ENCODE results near the gene CHCT1.
"Not testable (repeated sequence)": the region's sequence is repeated elsewhere in the genome, so short reads cannot be mapped to it uniquely, and the experiment has no call there.

The CHCT1 gene

GRCh38 chr17:60422162-60422665 is at the start of gene CHCT1:
TSS of gene CHCT1 (plus strand) at chr17:60422489. CDS start at chr17:60422593, 104 bp downstream.
- no peak for DNase-seq

- no peak for DNase-seq
Measured at GRCh38 chr17:60372790-60373483, 49.4 kb upstream of the CHCT1 start.

GRCh38 chr17:60378187-60378586 is 44.1 kb upstream of the CHCT1 start:
- not testable (repeated sequence) for DNase-seq

GRCh38 chr17:60379461-60379860 is 42.8 kb upstream of the CHCT1 start:
- peak; percentile 41 for DNase-seq

- peak; percentile 39 for DNase-seq
Measured at GRCh38 chr17:60381958-60382357, 40.3 kb upstream of the CHCT1 start.

GRCh38 chr17:60383379-60383778 is 38.9 kb upstream of the CHCT1 start:
- no peak for DNase-seq

- DNase-seq, result not testable (repeated sequence)
Measured at GRCh38 chr17:60384921-60385320, 37.4 kb upstream of the CHCT1 start.

GRCh38 chr17:60386147-60387058 is 35.9 kb upstream of the CHCT1 start:
- DNase-seq, result no peak

- DNase-seq, result no peak
Measured at GRCh38 chr17:60387666-60388065, 34.6 kb upstream of the CHCT1 start.

GRCh38 chr17:60388742-60389141 is 33.5 kb upstream of the CHCT1 start:
- DNase-seq, result no peak

- DNase-seq, result no peak
Measured at GRCh38 chr17:60390186-60390585, 32.1 kb upstream of the CHCT1 start.

GRCh38 chr17:60390925-60391470 is 31.3 kb upstream of the CHCT1 start:
- peak; percentile 27 for DNase-seq

GRCh38 chr17:60391471-60392041 is 30.7 kb upstream of the CHCT1 start:
- no peak for DNase-seq

GRCh38 chr17:60392042-60392844 is 30.0 kb upstream of the CHCT1 start, which contains the start of gene USP32:
TSS of gene USP32 (minus strand) at chr17:60392133. CDS start at chr17:60391939, 194 bp downstream.
- DNase-seq, result peak; percentile 97

GRCh38 chr17:60392845-60393702 is 29.2 kb upstream of the CHCT1 start:
- DNase-seq, result peak; percentile 68

GRCh38 chr17:60393840-60394723 is 28.2 kb upstream of the CHCT1 start:
- no peak for DNase-seq

GRCh38 chr17:60395508-60396065 is 26.7 kb upstream of the CHCT1 start:
- DNase-seq, result no peak

- no peak for DNase-seq
Measured at GRCh38 chr17:60396412-60396811, 25.9 kb upstream of the CHCT1 start.

- no peak for DNase-seq
Measured at GRCh38 chr17:60398227-60398959, 23.9 kb upstream of the CHCT1 start.
